ENCODE results near the gene SUPT4H1.

The SUPT4H1 gene

DNA sequence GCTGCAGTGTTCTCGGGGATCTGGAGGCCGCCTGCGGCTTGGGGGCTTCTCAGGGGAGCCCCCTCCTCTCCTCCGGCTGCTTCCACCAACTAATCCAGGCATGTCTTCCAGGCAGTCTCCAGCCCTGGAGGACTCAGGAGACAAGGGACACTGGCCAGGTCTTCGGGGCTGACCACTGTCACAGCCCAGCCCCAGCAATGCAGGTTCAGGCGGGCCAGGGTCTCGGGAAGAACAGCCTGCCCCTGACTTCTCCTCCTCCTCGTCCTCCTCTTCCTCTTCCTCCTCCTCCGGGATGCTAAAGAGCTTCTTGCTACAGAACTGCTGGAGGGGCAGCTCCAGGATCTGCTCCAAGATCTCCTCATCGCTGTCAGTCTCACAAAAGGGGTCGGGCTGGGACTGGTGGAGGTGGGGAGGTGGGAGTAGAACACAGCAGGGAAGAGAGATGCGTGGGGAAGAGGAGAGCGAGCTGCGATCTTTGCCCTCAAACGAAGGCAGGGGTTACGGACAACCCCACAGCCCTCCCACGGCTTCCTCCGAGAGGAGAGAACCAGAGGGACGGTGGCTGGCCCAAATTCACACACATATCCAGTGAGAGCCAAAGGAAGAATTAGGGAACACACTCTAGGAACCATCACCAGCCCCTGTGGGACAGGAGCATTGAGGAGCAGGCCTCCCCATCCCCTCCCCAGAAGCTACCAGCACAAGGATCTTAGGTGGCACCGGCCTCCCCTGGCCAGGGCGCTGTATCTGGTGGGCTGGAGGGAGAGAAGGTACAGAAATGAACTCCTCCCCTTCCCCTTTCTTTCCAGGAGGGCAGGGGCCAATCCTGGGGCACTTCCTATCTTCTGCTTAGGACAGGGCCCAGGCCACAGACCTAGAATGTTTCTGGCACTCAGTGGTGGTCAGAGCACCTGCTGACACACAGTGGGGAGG lies 42.8 kb downstream of the SUPT4H1 start:
- no peak for DNase-seq

DNA sequence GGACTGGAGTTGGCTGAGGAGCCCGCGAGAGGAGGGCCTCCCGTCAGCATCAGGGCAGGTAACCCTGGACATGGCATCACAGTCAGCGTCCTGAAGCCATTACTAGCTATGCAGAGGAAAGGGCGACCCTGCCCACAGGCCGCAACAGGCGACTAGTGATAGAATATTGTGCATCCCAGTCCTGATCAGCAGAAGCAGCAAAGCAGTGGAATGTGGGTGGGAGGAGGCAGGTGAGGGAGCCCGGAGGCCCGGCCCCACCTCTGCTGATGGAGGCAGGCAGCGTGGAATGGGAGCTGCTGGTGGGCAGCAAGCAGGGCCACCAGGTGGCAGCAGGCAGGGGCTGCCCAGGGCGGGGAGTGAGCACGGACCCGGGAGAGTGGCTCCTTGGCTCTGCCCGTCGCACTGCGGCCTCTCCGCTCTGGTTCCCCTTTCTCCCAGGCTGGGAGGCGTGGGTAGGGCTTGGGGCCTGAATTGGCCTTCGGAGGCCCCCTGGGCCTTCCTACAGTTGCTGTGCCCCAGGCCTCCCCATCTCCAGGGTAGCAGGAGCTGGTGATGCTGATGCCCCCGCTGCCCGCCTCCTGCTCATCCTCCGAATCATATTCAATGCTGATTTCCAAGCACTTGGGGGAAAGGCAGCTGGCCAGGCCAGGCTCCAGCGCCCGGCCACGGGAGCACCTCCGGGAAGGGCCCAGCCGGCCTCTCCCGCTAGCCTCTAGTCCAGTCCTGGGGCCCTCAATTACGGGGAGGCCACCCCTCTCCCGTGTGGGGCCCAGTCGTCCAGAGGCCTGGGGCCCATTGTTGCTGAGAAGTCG lies 43.6 kb downstream of the SUPT4H1 start:
- DNase-seq: no peak

DNA sequence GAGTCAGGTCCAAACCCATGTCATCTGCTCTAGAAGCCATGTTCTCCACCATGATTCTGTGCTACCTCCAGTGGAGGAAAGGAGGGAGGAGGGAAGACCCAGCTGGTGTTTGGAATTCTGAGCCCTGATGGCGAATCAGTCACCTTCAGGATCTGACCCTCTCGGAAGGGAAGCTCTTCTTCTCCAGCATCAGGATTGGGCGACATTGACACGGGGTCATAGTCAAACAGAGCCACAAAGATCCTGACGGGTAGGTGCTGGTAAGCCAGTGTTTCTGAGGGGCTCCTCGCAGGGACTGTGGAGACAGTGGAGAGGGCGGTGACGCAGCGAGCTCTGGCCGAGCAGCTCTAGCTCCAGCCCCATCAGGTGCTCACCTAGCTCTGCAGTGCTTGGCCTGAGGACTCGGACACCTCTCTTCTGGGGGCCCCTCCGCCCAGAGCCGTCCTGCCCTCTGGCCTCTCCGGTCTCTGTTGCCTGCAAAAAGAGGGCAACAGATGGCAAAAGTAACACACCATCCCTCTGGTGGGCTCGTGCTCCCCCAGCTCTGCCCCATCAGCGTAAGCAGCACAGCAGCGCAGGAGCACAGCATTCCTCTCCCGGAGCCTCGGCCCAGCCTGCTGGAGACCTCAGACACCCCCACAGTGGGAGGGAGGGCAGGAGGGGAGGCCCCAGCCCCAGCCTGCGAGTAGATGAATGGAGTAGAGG lies 44.4 kb downstream of the SUPT4H1 start:
- DNase-seq: no peak

DNA sequence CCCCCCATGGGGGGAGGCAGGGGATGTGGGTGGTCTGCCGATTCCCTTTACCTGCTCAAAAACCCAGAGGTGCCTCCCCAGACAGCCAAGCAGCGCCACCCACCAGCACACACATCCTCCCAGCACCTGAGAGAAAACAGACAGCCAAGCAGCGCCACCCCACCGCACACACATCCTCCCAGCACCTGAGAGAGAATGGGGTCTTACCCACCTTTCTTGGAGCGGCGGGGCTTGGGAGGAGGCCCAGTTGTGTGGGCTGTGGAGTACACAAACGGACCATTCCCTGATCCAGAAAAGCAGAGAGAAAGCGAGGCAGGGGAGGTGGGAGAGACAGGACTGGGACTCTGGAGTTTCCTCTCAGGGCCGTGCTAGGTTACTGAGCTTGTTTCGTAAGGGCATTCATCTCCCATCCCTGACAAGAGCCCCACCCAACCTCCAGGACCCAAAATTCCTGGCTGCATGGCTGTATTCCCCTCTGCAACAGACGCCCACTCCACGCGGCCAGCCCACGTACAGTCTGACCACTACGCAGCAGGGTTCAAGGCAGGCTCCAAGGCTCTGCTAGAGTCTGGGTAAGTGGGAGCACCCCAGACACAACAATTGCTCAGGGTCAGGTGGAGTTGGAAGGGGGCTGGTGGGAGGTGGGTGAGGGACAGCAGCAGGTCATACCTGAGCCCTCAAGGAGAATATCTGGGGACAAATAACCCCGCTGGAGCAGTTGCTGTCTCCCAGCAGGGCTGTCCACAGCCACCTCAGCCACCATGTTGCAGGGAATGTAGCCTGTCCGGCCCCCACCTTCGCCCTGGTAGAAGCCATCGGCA lies 45.7 kb downstream of the SUPT4H1 start:
- no peak for DNase-seq

DNA sequence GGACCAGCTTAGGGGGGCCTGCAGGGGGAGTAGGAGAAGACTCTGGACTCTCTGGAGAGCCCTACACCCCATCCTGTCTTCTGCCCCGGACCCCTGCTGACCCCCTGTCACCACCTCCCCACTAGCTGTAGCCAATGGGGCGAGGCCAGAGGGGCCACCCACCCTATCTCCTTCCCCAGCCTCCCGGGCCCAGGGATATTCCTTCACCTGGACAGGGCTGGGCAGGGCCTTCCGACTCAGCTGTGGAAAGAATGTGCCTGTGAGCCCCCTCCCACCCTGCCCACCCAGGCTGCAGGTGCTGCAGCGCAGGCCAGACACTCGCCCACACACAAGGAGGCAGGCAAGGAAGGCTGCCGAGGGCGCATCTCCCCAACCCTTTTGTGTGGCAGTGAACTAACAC lies 46.4 kb downstream of the SUPT4H1 start:
- no peak for DNase-seq

DNA sequence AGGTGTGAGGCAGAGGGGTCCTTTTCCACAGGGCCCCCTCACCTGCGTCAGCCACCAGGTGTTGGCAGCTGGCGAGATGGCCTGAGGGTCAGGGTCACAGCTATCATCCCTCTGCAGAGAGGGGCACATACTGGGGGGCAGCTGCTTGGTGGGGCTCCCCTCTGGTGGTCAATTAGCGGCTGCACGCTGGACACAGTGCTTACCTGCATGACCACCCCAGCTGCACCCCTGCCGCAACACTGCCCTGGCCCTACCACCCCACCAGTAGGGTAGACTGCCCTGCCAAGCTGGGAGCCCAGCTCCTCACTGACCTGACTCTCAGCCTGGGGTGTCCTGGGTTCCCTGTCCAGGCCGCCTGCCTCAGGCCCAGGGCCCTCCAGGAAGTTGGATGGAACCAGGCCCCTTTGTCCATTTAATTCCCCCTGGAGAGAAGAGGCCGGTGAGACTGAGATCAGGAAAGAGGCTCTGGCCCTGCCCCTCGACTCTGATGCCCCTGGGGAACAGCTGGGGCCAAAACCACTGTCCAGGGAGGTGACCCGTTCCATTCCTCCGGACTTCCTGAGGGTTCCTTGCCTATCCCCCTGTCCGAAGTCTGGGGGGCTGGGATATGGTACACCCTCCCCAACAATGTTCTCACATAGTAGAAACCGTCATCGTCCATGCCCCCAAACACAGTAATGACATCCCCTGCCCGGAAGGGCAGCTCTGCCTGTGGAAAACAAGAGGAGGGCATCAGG lies 47.1 kb downstream of the SUPT4H1 start:
- DNase-seq: no peak

DNA sequence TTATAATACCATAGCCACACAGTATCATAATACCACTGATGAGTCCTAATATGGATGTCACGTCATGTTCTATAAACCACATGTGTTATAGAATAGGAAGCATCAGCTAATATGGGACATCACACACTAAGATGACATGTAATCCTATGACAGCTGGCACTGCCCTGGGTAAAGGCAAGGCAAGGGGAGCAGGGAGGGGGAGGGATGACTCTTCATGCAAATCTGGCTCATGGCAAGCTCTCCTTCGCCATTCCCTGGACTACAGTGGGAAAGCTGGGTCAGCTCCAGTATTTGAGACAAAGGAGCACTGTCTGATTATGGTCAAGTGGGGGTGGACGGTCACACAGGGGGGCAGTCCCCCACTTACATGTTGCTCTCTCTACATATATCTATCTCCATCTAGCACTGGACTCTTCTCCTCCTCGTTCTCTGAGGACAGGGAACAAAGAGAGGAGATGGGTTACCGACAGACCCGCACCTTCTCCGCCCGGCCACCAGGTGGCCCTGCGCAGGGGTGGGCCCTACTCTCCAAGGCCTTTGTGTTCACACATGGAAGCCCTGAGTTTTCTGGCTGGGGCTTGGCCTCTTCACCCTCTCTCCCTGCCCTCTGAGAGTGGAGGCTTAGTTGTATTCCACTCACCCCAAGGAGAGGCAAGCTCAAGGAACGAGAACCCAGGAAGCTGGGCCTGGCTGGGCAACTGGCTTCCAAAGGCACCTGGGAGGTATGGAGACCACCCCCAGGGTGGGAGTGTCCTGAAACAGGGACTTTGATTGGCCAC lies 47.8 kb downstream of the SUPT4H1 start:
- peak in 5 of 58 donors; percentile 26 to 61 (median 35) for DNase-seq

DNA sequence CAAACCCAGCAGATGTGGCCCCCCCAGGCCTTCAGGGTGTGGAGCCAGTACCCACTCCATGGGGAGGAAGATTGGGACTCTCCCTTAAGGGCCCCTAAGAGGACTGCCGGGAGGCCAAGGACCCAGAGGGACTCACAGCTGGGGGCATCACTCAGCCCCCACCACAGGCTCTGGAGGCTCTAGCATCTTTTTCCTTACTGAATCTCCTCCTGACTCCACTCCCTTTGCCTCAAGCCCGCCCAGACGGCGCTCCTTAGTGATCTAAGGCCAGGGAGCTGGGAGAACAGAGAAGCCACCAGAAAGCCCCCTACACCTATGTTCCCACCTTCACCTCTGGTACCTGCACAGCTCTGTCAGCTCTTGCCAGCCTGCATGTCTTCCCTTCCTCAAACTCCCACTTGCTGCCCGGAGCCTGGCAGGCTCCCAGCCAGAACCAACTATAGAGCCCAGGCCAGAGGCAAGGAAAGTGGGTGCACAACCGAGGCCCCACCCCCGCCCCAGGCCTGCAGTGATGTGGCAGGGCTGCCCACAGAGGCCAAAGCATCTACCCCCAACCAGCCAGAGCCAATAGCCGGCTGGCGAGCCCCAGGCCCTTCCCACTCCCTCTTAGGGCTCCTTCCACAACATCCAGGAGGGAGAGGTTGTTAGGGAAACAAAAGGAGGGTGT lies 48.9 kb downstream of the SUPT4H1 start:
- DNase-seq: no peak

DNA sequence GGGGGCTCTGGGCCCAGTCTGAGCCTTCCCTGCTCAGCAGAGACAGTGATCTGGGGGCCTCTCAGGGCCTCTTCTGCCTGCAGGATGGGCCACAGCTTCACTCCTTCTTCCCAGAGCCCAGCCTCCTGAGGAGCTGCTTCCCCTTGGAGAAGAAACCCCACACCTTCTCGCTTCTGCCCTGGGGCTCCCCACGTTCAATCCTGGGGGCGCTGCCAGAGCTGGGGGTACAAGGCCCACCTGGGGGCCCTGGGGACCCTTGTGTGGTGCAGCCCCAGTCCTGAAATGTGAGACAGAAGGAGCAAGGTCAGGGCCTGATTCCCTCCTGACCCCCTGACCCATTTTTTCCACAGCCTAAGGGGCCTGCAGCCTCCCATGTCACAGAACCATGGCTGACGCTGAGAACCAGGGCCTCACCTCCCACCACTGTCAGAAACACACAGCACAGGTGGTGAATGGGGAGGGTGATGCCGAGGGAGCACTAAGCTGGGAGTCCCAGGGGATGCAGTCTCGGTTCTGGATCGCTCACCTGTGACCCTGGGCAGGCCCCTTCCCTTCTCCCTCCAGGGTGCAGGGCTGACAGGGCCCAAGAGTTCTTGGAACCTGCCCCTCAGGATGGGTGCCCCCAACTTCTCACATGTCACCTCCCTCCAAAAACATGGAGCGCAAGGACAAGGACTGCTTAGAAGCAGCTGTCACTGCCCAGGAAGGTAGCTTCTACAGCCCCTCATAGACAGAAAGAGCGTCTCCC lies 49.7 kb downstream of the SUPT4H1 start:
- DNase-seq: no peak

DNA sequence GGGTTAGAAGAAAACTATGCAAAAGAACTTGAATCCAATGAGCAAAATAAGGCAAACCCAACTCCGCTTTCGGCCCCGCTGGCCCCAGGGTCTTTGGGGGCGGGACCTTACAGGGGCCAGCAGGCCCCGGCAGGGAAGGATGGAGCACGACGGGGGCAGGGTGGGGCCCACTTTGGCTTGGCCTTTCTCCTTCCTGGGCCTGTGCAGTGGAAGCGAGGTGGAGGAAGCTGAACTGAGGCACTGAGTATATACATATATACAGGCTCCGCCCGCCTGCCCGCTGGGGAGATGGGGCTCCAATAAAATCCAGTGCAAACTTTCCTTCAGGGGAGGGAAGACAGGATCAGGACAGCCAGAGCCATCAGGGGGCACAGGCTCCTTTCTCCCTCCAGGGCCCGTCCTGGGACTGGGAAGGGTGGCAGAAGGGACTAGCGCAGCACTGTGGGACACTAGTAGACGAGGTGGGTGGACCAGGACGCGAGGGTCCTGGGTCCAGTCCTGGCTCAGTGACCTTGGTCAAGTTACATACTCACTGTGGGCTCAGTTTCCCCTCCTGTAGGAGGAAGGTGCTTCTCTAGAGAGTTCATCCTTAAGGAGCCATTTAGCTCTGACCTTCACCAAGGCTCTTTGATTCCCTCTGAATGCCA lies 50.4 kb downstream of the SUPT4H1 start:
- DNase-seq: no peak

DNA sequence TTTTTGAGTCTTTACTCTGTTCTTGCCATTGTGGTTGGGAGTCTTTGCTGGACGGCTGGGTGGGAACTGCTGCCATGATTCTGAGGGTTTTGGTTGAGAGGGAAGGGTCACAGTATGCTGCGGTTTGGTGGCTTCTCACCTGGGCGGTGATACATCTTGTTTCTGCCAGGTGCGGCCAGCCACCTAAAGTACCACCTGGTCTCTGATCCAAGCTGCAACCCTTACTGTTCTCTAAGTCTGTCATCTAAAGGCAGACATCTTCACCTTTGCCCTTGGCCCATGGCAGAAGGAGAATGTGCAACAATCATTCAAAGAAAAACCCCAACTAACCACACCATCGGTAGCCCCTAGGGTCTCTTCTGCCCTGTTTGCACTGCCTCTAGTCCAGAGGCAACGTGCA lies 51.7 kb downstream of the SUPT4H1 start:
- no peak for DNase-seq
